ENCODE results near the gene EFNA5. TPM values are rescaled to one million over a fixed set of nuclear protein-coding genes. Genes with fewer than 3 reads are reported as not detected.

EFNA5 gene
- total and polyA plus RNA-seq, 2 of the 8 experiments (the other 6 are each of a cell fraction or from before 2014, with no cell fraction given) = 9.6 to 21.8 TPM

DNA sequence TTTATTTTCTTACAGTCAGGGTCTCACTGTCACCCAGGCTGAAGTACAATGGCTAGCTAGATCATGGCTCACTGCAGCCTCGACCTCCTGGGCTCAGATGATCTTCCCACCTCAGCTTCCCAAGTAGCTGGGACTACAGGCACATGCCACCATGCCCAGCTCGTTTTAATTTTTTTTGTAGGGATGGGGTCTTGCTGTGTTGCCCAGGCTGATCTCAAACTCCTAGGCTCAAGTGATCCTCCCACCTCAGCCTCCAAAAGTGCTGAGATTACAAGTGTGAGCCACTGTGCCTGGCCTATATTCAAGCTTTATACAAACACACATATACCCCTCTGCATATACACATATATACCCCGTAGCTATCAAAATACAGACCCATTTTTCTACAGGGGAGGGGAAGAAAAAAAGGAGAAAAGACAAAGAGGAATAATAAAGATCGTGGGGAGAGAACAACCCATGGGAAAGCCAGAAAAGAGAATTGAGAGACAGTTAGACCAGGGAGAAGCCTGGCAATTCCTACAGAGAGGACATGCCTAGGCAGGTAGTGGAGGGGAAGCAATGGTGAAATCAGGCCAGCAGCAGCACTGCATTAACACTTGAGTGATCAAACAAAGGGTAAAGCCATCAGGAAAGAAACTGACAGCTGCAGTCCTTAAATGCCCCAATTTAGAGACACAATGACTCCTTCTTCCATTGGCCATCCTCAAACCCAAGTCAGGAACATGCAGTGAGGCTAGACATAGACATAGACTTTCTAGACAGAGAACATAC lies 102.7 kb downstream of the EFNA5 start:
- H3K9me3 ChIP-seq (ENCODE audit: insufficient read depth in 2 of 2, low read depth in 1 of 2, low read length in 1 of 2) = no peaks in the 10 kb centered on the region
- H2AK5ac ChIP-seq (ENCODE audit: low read depth, low read length) = peak overlapping the region; percentile 78
- no peaks in the 10 kb centered on the region for H3K36me3 ChIP-seq (ENCODE audit: control insufficient read depth in 2 of 4, insufficient read depth in 4 of 4, low read length in 3 of 4)
- H4K8ac ChIP-seq (ENCODE audit: extremely low read depth, insufficient read depth, low read length) = no peak overlapping the region
- H3K18ac ChIP-seq (ENCODE audit: extremely low read depth, low read length) = peak overlapping the region; percentile 72; the same call in 1 of the 2 replicates
- H4K91ac ChIP-seq (replicated peaks; ENCODE audit: insufficient read length, low read length) = no peak overlapping the region
- H2BK20ac ChIP-seq (ENCODE audit: low read length) = peak overlapping the region; percentile 77
- H2BK5ac ChIP-seq (ENCODE audit: low read depth, low read length) = peak overlapping the region; percentile 85; the same call in 1 of the 2 replicates
- 87% methylated on average over 4 of the region's 4 CpGs; no CpG with 5 or more reads in 1 of the 2 experiments for WGBS, 2 experiments (ENCODE audit: extremely low coverage in 1 of 2, insufficient coverage in 1 of 2, insufficient read length in 1 of 2, insufficient replicate concordance in 2 of 2, low coverage in 1 of 2, low lambda C conversion rate in 2 of 2, missing lambda C conversion rate in 1 of 2)
- no peaks in the 10 kb centered on the region for H3K23me2 ChIP-seq (ENCODE audit: low read depth, low read length)
- no peak overlapping the region for H3K27ac ChIP-seq (ENCODE audit: low read depth, low read length)
- H2AFZ ChIP-seq (ENCODE audit: low read length) = no peak overlapping the region
- CTCF ChIA-PET (ENCODE audit: partially characterized antibody) = interaction anchor here (0.7 kb wide), 1 partner anchor 11 kb away, joined by 3 read pairs; no protein-coding TSS in a partner anchor
- no peak overlapping the region for H3K4me3 ChIP-seq (ENCODE audit: extremely low read depth in 1 of 4, insufficient read depth in 2 of 4, low read depth in 3 of 4, low read length in 4 of 4)
- H3K23ac ChIP-seq (ENCODE audit: insufficient read length) = no peak overlapping the region
- no peak overlapping the region for H3K56ac ChIP-seq (replicated peaks; ENCODE audit: insufficient read length, low read depth, low read length)
- H3K4me1 ChIP-seq (replicated peaks in 1 of 4; ENCODE audit: control insufficient read depth in 3 of 4, insufficient read depth in 4 of 4, low read length in 3 of 4) = peaks cover 2 to 37% (median 31%) of the 10 kb centered on the region in 4 experiments
- H2BK120ac ChIP-seq (replicated peaks; ENCODE audit: low read depth, low read length) = no peak overlapping the region
- no peak overlapping the region for H3K4ac ChIP-seq (replicated peaks; ENCODE audit: insufficient read length, low read depth, low read length)
- H3K27me3 ChIP-seq (replicated peaks in 1 of 4; ENCODE audit: control insufficient read depth in 3 of 4, extremely low read depth in 1 of 4, insufficient read depth in 3 of 4, low read length in 3 of 4) = no peaks in the 10 kb centered on the region
- no peak for TF ChIP-seq POLR2AphosphoS5 (IDR thresholded peaks at IDR 0.05; ENCODE audit: low read depth, low read length)
- peak; percentile 69; the same call in 1 of the 2 replicates for TF ChIP-seq KDM1A (IDR thresholded peaks at IDR 0.05; ENCODE audit: borderline replicate concordance, low read length)
- peak; percentile 23 for TF ChIP-seq NANOG (IDR thresholded peaks at IDR 0.05; ENCODE audit: insufficient read depth, low read depth, low read length, poor library complexity, severe bottlenecking)
- TF ChIP-seq POU5F1 (IDR thresholded peaks at IDR 0.05; ENCODE audit: low read depth, low read length) = 0 out of 2 replicates have a peak, but pooled peaks have one; percentile 18
- POLR2A ChIA-PET (ENCODE audit: partially characterized antibody) = no interaction called here
- peak overlapping the region; percentile 82; the same call in 1 of the 2 replicates for H2BK12ac ChIP-seq (ENCODE audit: low read depth, low read length)
- H3K79me2 ChIP-seq (ENCODE audit: control insufficient read depth in 1 of 2, insufficient read depth in 2 of 2, low read length in 2 of 2) = peaks cover 0 to 27% of the 10 kb centered on the region in 2 experiments; a peak in 3 of 4 replicates
- no peak overlapping the region for H3K14ac ChIP-seq (ENCODE audit: insufficient read length)
- H3K4me2 ChIP-seq (ENCODE audit: insufficient read depth in 1 of 2, low read depth in 2 of 2, low read length in 2 of 2) = peak overlapping the region in 1 of 2 experiments; percentile 13; a peak in 1 of 4 replicates
- no peak overlapping the region; a peak in 1 of 7 replicates for H3K9ac ChIP-seq (replicated peaks in 1 of 4; ENCODE audit: extremely low read depth in 1 of 4, low read depth in 3 of 4, low read length in 3 of 4)
- DNase-seq (ENCODE audit: low read depth in 1 of 2, low spot score in 2 of 2) (no peak), FAIRE-seq (no peak)
- no peaks in the 10 kb centered on the region for H3K79me1 ChIP-seq (ENCODE audit: low read depth, low read length)
- no peak overlapping the region for H4K5ac ChIP-seq (ENCODE audit: insufficient read length, low read depth, low read length)
- H4K20me1 ChIP-seq (replicated peaks in 1 of 2; ENCODE audit: control insufficient read depth in 1 of 2, insufficient read depth in 2 of 2, low read length in 2 of 2) = no peaks in the 10 kb centered on the region
- no peak overlapping the region for H2BK15ac ChIP-seq (ENCODE audit: low read length)

Data from H1 (cell line).